Activated T-helper 1 cell treated with Interleukin-2 at 50 U/mL for 16 hours (primary cell): Measurements from ENCODE around the gene ANAPC15.
"Not testable (repeated sequence)": the region's sequence is repeated elsewhere in the genome, so short reads cannot be mapped to it uniquely, and the experiment has no call there.

ENCODE experiments used
- DNase-seq: peaks from one replicate; pipeline ENCODE4 v3.0.0-alpha.2; 2020; ENCODE audit warnings: low read depth

The ANAPC15 gene

GRCh38 chr11:72112143-72112977 lies at the start of gene ANAPC15:
ANAPC15 (minus strand) TSS chr11:72112695; CDS start chr11:72111276, 1,419 bp downstream.
- DNase-seq: peak; percentile 93

GRCh38 chr11:72160319-72160718 lies 47.8 kb upstream of the ANAPC15 start:
- DNase-seq: no peak

- DNase-seq: no peak
Observed at GRCh38 chr11:72157131-72157530, 44.6 kb upstream of the ANAPC15 start.

- DNase-seq: no peak
Observed at GRCh38 chr11:72155751-72156150, 43.3 kb upstream of the ANAPC15 start.

GRCh38 chr11:72154816-72155215 lies 42.3 kb upstream of the ANAPC15 start:
- no peak for DNase-seq

GRCh38 chr11:72153874-72154273 lies 41.4 kb upstream of the ANAPC15 start:
- not testable (repeated sequence) for DNase-seq

GRCh38 chr11:72150882-72151281 lies 38.4 kb upstream of the ANAPC15 start:
- no peak for DNase-seq

GRCh38 chr11:72146625-72147024 lies 34.1 kb upstream of the ANAPC15 start:
- no peak for DNase-seq

GRCh38 chr11:72144807-72145565 lies 32.5 kb upstream of the ANAPC15 start:
- no peak for DNase-seq

GRCh38 chr11:72142543-72142942 lies 30.0 kb upstream of the ANAPC15 start:
- not testable (repeated sequence) for DNase-seq

- not testable (repeated sequence) for DNase-seq
Observed at GRCh38 chr11:72142086-72142485, 29.6 kb upstream of the ANAPC15 start.

- DNase-seq: no peak
Observed at GRCh38 chr11:72141066-72141465, 28.6 kb upstream of the ANAPC15 start.

GRCh38 chr11:72140661-72141060 lies 28.2 kb upstream of the ANAPC15 start:
- no peak for DNase-seq

- no peak for DNase-seq
Observed at GRCh38 chr11:72139500-72139899, 27.0 kb upstream of the ANAPC15 start.

- DNase-seq: no peak
Observed at GRCh38 chr11:72138821-72139390, 26.4 kb upstream of the ANAPC15 start.

- no peak for DNase-seq
Observed at GRCh38 chr11:72136684-72137262, 24.3 kb upstream of the ANAPC15 start.

- DNase-seq: no peak
Observed at GRCh38 chr11:72135891-72136683, 23.6 kb upstream of the ANAPC15 start.

GRCh38 chr11:72135473-72135872 lies 23.0 kb upstream of the ANAPC15 start, which contains the start of gene FOLR3:
FOLR3 (plus strand) TSS chr11:72135725; CDS start chr11:72135953, 228 bp downstream.
- not testable (repeated sequence) for DNase-seq

GRCh38 chr11:72132646-72133045 lies 20.2 kb upstream of the ANAPC15 start:
- no peak for DNase-seq

- DNase-seq: no peak
Observed at GRCh38 chr11:72129381-72129780, 16.9 kb upstream of the ANAPC15 start.

GRCh38 chr11:72127923-72128322 lies 15.4 kb upstream of the ANAPC15 start:
- DNase-seq: no peak
